ENCODE results near the gene SRGAP3.

DNA sequence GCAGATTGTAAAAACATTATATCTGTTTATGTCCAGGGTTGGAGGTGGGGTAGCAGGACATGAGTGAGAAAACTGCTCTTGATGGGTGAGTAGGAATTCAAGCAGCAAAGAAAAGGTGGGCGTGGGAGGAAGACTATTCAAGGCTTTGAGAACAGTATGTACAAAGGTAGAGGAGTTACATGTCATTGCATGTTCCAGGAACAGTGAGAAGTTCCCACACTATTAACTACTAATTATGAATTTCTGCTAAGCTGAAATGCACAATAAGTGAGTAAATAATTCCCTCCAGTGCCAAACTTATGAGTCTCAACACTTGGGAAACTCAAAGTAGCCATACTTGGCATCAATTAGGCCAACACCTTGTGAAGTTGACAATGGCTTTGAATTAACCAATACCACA is 80.1 kb downstream of the SRGAP3 start:
- TF ChIP-seq, protein P1, sequence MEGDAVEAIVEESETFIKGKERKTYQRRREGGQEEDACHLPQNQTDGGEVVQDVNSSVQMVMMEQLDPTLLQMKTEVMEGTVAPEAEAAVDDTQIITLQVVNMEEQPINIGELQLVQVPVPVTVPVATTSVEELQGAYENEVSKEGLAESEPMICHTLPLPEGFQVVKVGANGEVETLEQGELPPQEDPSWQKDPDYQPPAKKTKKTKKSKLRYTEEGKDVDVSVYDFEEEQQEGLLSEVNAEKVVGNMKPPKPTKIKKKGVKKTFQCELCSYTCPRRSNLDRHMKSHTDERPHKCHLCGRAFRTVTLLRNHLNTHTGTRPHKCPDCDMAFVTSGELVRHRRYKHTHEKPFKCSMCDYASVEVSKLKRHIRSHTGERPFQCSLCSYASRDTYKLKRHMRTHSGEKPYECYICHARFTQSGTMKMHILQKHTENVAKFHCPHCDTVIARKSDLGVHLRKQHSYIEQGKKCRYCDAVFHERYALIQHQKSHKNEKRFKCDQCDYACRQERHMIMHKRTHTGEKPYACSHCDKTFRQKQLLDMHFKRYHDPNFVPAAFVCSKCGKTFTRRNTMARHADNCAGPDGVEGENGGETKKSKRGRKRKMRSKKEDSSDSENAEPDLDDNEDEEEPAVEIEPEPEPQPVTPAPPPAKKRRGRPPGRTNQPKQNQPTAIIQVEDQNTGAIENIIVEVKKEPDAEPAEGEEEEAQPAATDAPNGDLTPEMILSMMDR (conservative IDR thresholded peaks at IDR 0.05; ENCODE audit: low read length) = no peak
- TF ChIP-seq EZH2phosphoT487 (IDR thresholded peaks at IDR 0.05; ENCODE audit: borderline replicate concordance) = no peak

All from Loucy (cell line).